Kidney epithelial cell (primary cell): ENCODE measurements around the gene POU2F3. TPM values are rescaled to one million over a fixed set of nuclear protein-coding genes. Genes with fewer than 3 reads are reported as not detected.
A peak's percentile ranks its signal among the peaks of the same experiment; 100 is the strongest.

Source experiments
- DNase-seq: peaks from one replicate; pipeline ENCODE4 v3.0.0-alpha.2; 2010; ENCODE audit warnings: low read depth
- H3K27me3 ChIP-seq: 2 replicates; pipeline ENCODE4 v1.6.0; 2011; ENCODE audit warnings: low read length; ENCODE audit not compliant: control insufficient read depth, insufficient read depth
- H3K36me3 ChIP-seq: 2 replicates; pipeline ENCODE4 v1.5.1; 2011; ENCODE audit warnings: low read length; ENCODE audit not compliant: control insufficient read depth, insufficient read depth
- H3K4me3 ChIP-seq: 2 replicates; pipeline ENCODE4 v1.5.1; 2011; ENCODE audit warnings: low read depth, mild to moderate bottlenecking, control low read depth, low read length
- CTCF ChIP-seq: IDR thresholded peaks from 2 replicates; pipeline ENCODE4 v1.5.1; 2011; ENCODE audit warnings: mild to moderate bottlenecking, moderate library complexity, low read length, control low read depth, inconsistent platforms; ENCODE audit not compliant: insufficient read depth, poor library complexity, severe bottlenecking
- total RNA-seq: library from RNA; depleted of rRNA; stranded (reverse); fragments of >200 nt; gene quantifications from 2 replicates; pipeline ENCODE4 v1.2.3, GENCODE V29; 2015

POU2F3 gene
- total RNA-seq, 1 donor from 2014 or later: 1.1 TPM

GRCh38 chr11:120317689-120318480 is 77.9 kb downstream of the POU2F3 start:
- TF ChIP-seq CTCF: no peak
- H3K36me3 ChIP-seq: no peaks in the 10 kb centered on the region
- DNase-seq: no peak
- H3K4me3 ChIP-seq: no peak overlapping the region
- H3K27me3 ChIP-seq: no peaks in the 10 kb centered on the region

GRCh38 chr11:120318906-120319305 is 79.0 kb downstream of the POU2F3 start:
- H3K4me3 ChIP-seq: no peak overlapping the region
- no peak for DNase-seq
- H3K36me3 ChIP-seq: no peaks in the 10 kb centered on the region
- H3K27me3 ChIP-seq: no peaks in the 10 kb centered on the region
- no peak for TF ChIP-seq CTCF

- Histone ChIP-seq H3K4me3 (peak within 1 kb of the TSS; percentile 75), H3K36me3 (no peaks in the 10 kb centered on the region), H3K27me3 (no peaks in the 10 kb centered on the region)
- peak; percentile 13 for TF ChIP-seq CTCF
- no peak for DNase-seq
Observed at GRCh38 chr11:120324932-120325810, 85.2 kb downstream of the POU2F3 start, which contains the start of gene TLCD5. TSS of gene TLCD5 (plus strand) at chr11:120325299. CDS start at chr11:120327442, 2,143 bp downstream.

- H3K27me3 ChIP-seq: no peaks in the 10 kb centered on the region
- no peaks in the 10 kb centered on the region for H3K36me3 ChIP-seq
- no peak for DNase-seq
- peak overlapping the region; percentile 75 for H3K4me3 ChIP-seq
- TF ChIP-seq CTCF: no peak
Observed at GRCh38 chr11:120326228-120326627, 86.3 kb downstream of the POU2F3 start.

GRCh38 chr11:120326845-120327281 is 86.9 kb downstream of the POU2F3 start:
- no peak for TF ChIP-seq CTCF
- no peaks in the 10 kb centered on the region for H3K36me3 ChIP-seq
- H3K4me3 ChIP-seq: no peak overlapping the region
- no peaks in the 10 kb centered on the region for H3K27me3 ChIP-seq
- no peak for DNase-seq
